Thyroid gland (tissue), 4 donors: ENCODE data around the gene TAOK1. TPM values are rescaled to one million over a fixed set of nuclear protein-coding genes. Genes with fewer than 3 reads are reported as not detected.

Experiments
- DNase-seq, 2 donors: peaks; one replicate each; pipeline ENCODE4 v3.0.0-alpha.2; 2019
- H3K27ac ChIP-seq, 3 donors: fragments of 200-600 bp; sonication (generic); 1 replicate in 2 of 3; 2 replicates in 1 of 3; pipeline ENCODE4 v1.5.1; 2016 to 2019; ENCODE audit warnings: mild to moderate bottlenecking in 1 of 3, moderate library complexity in 1 of 3
- H3K27me3 ChIP-seq: fragments of 200-600 bp; sonication (generic); one replicate; pipeline ENCODE4 v1.5.1; 2019
- H3K36me3 ChIP-seq, 2 donors: fragments of 200-600 bp; sonication (generic); one replicate each; pipeline ENCODE4 v1.5.1; 2016 to 2019
- H3K4me1 ChIP-seq, 2 donors: fragments of 200-600 bp; sonication (generic); one replicate each; pipeline ENCODE4 v1.5.1; 2017 to 2019
- H3K4me3 ChIP-seq, 3 donors: fragments of 200-600 bp; sonication (generic); replicated peaks in 1 of 3; 1 replicate in 2 of 3; 2 replicates in 1 of 3; pipeline ENCODE4 v1.5.1; 2016; ENCODE audit warnings: mild to moderate bottlenecking in 1 of 3
- H3K9me3 ChIP-seq: fragments of 200-600 bp; sonication (generic); one replicate; pipeline ENCODE4 v1.5.1; 2017
- POLR2A ChIP-seq, 2 donors: fragments of 450-650 bp; IDR thresholded peaks; one replicate each; pipeline ENCODE4 v1.6.1; 2017; ENCODE audit warnings: antibody characterized with exemption in 2 of 2, mild to moderate bottlenecking in 2 of 2, moderate library complexity in 1 of 2
- WGBS, 2 donors: methylation state at CpG; one replicate each; pipeline ENCODE4 v1.1.5; 2017; 5-methylcytosine and 5-hydroxymethylcytosine counted together
- intact Hi-C: fragments of 100-400 bp; cut with DNase I; formaldehyde crosslinking; loops from one replicate; pipeline ENCODE4 v1.15.1; 2023
- total RNA-seq, 4 donors: library from RNA; depleted of rRNA; stranded (reverse); fragments of >200 nt; gene quantifications; one replicate each; pipeline ENCODE4 v1.2.3, GENCODE V29; 2016
- TF ChIP-seq, protein P1 (sequence below), 6 experiments: fragments of 200-600 bp in 3 of 6; fragments of 450-650 bp in 3 of 6; sonication (generic) in 3 of 6; IDR thresholded peaks; one replicate each; pipeline ENCODE4 v1.5.1; 2016 to 2019; ENCODE audit warnings: antibody characterized with exemption in 6 of 6, mild to moderate bottlenecking in 2 of 6, inconsistent platforms in 1 of 6, moderate library complexity in 1 of 6

Gene TAOK1
- total RNA-seq, 4 donors from 2014 or later = 62.9 to 87.5 (median 68.8) TPM

DNA sequence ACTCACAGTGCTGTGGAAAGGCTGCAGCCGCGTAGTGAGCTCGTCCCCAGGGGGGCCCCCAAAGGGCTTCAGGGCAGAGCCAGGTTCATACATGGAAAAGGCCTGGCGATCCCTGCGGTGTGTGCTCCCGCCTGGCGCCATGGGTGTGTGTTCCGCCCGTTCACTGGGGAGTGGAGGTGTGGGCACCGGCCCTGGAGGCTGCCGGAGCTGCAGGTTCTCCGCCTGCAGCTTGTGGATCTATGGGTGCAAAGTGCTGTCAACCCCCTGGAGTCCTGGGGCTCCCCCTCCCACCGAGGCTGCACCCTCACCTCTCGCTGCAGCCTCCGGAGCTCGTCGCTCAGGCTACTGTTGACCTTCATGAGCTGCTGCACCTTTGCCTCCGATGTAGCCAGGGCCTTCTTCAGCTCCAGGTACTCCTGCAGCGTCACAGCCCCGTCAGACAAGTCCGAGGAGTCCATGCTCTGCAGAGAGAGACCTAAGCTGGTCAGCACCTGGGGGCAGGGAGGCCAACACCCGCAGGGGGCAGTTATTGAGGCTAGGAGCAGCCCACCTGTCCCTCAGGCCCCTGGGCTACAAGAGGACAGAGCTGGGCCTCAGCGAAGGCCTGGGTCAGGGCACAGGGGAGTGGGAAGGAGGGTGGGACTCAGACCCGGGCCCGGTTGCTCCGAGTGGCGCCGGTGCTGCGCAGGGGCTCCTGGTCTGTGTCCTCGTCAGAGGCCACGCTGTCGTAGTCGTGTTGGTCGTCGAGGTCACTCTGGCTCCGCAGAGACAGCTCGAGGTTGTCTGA lies 186.2 kb downstream of the TAOK1 start:
- intact Hi-C loops = no loop called here
- TF ChIP-seq POLR2A (IDR thresholded peaks at IDR 0.05) = no peak
- TF ChIP-seq, protein P1, sequence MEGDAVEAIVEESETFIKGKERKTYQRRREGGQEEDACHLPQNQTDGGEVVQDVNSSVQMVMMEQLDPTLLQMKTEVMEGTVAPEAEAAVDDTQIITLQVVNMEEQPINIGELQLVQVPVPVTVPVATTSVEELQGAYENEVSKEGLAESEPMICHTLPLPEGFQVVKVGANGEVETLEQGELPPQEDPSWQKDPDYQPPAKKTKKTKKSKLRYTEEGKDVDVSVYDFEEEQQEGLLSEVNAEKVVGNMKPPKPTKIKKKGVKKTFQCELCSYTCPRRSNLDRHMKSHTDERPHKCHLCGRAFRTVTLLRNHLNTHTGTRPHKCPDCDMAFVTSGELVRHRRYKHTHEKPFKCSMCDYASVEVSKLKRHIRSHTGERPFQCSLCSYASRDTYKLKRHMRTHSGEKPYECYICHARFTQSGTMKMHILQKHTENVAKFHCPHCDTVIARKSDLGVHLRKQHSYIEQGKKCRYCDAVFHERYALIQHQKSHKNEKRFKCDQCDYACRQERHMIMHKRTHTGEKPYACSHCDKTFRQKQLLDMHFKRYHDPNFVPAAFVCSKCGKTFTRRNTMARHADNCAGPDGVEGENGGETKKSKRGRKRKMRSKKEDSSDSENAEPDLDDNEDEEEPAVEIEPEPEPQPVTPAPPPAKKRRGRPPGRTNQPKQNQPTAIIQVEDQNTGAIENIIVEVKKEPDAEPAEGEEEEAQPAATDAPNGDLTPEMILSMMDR (IDR thresholded peaks at IDR 0.05) = no peak
- Histone ChIP-seq H3K4me1 (peaks cover 4 to 12% of the 10 kb centered on the region in 2 donors), H3K27ac (no peak overlapping the region), H3K4me3 (no peak overlapping the region), H3K27me3 (no peaks in the 10 kb centered on the region), H3K36me3 (peaks cover 34 to 48% of the 10 kb centered on the region in 2 donors), H3K9me3 (no peaks in the 10 kb centered on the region)
- 93 to 96% methylated on average over 13 to 27 of the region's 37 CpGs for WGBS, 2 donors
- DNase-seq = no peak

DNA sequence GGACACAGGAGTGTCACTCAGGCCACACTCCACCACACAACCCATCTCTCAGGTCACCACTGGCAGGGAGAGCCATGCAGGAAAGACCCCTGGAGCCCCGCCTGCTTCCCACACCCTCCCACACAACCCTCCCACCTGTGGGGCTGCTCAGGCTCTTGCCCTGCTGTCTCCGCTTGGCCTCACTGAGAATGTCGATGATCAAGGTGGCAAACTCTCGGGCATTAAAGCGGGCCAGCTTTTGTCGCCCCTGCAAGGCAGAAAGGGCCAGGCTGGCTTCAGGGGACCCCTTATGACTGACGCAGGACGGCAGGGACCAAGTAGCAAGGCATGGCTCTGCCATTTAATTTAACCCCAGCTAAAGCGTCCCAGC lies 186.8 kb downstream of the TAOK1 start:
- Histone ChIP-seq H3K36me3 (peaks cover 34 to 48% of the 10 kb centered on the region in 2 donors), H3K27ac (no peak overlapping the region), H3K4me1 (peaks cover 4 to 12% of the 10 kb centered on the region in 2 donors), H3K27me3 (no peaks in the 10 kb centered on the region), H3K9me3 (no peaks in the 10 kb centered on the region), H3K4me3 (no peak overlapping the region)
- no peak for DNase-seq
- intact Hi-C loops = no loop called here
- no peak for TF ChIP-seq POLR2A (IDR thresholded peaks at IDR 0.05)
- TF ChIP-seq, protein P1 (IDR thresholded peaks at IDR 0.05) = no peak
- 96 to 98% methylated on average over 7 to 9 of the region's 9 CpGs for WGBS, 2 donors

DNA sequence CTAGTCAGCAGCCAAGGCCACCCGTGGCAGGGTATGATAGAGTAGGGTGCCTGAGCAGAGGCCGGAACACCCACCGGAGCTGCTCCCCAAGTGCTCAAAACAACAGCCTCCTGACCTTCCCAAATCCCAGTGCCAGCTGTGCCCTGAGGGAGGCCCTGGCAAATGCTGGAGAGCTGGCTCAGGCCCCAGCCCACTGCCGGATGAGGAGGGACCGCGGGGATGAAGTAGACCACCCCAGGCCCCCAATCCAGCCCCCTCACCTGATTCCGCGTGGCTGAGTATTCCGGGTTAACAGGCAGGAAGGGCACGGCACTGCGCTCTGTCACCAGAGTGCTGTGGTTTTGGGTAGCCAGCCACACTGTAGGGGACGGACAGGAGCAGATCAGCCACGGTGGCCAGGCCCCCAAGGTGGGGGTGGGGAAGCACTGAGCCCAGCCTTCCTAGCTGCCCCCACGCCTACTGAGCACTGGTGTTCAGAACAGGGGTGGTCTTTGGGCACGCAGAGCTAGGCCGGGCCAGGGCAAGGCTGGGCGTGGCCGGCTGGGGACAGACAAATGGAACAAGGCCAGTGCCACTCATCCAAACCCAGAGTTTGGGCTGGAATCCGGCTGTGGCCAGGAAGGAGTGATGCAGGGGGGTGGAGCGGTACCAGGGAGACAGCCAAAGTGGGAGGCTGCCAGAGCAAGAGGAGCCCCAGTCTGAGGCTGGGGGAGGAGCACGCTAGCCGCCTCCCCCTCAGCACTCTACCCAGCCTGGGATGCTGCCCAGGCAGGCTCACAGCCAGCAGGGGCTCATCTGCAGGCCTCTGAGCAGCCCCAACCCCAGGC lies 187.4 kb downstream of the TAOK1 start:
- DNase-seq = no peak
- H3K9me3 ChIP-seq = no peaks in the 10 kb centered on the region
- peaks cover 4 to 7% of the 10 kb centered on the region in 2 donors for H3K4me1 ChIP-seq
- no peaks in the 10 kb centered on the region for H3K27me3 ChIP-seq
- TF ChIP-seq, protein P1 (IDR thresholded peaks at IDR 0.05) = no peak
- no peak for TF ChIP-seq POLR2A (IDR thresholded peaks at IDR 0.05)
- 83 to 86% methylated on average over 14 to 19 of the region's 22 CpGs for WGBS, 2 donors
- H3K36me3 ChIP-seq = peaks cover 34 to 48% of the 10 kb centered on the region in 2 donors
- no peak overlapping the region for H3K4me3 ChIP-seq
- no peak overlapping the region for H3K27ac ChIP-seq
- intact Hi-C loops = no loop called here

DNA sequence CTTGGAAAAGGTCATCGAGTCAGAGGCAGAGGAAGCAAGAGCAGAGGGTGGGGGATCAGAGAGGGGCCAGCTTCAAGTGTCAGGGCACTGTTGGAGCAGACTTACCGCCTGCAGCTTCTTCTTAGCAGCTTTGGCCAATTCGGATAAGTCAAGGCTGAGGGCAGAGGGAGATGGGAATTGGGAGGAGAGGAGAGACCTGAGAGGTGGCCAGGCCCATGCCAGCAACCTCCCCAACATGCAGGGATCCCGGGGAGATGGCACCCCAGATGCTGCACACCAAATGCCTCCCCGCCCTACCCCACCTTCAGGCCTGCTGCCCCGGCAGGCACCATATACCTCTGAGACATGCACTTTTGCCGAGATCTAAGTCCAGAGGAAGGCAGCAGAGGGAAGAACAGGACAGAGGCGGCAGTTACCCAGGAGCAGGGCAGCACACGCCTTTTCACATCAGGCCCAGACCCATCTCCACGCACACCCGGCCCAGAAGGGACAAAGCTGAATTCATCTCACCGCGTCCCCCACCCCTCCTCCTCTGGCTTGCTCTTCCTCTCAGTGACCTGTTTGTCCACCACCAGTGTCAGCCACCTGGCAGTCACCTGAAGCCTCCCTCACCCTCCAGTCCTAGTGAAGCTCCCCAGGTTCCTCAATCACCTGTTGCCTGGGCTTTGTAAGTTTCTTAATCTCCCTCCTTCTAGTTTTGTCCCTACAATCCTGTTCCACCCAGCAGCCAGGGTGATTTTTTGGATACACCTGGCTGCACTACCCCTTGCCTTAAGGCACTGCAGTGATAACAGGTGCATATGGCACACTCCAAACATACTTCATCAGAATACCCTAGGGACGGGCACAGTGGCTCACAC lies 188.7 kb downstream of the TAOK1 start:
- TF ChIP-seq POLR2A (IDR thresholded peaks at IDR 0.05) = no peak
- TF ChIP-seq, protein P1 (IDR thresholded peaks at IDR 0.05) = no peak
- Histone ChIP-seq H3K4me1 (peaks cover 0 to 2% of the 10 kb centered on the region in 2 donors), H3K36me3 (peaks cover 34 to 48% of the 10 kb centered on the region in 2 donors), H3K4me3 (no peak overlapping the region), H3K27me3 (no peaks in the 10 kb centered on the region), H3K9me3 (no peaks in the 10 kb centered on the region), H3K27ac (no peak overlapping the region)
- WGBS, 2 donors = 95 to 96% methylated on average over 12 to 14 of the region's 14 CpGs
- no peak for DNase-seq
- intact Hi-C loops = no loop called here
